Body of pancreas (tissue), 4 donors: ENCODE data around the gene DELE1. TPM values are rescaled to one million over a fixed set of nuclear protein-coding genes. Genes with fewer than 3 reads are reported as not detected.

Experiments used
- ATAC-seq: fragments of 150-250 bp; one replicate; pipeline ENCODE4 v1.9.1; 2016
- DNase-seq, 4 donors: peaks; one replicate each; pipeline ENCODE4 v3.0.0-alpha.2; 2019
- H3K27ac ChIP-seq, 4 donors: fragments of 200-600 bp; sonication (generic); 1 replicate in 3 of 4; 2 replicates in 1 of 4; pipeline versions ENCODE4 v1.5.1 to v1.6.1; 2016 to 2019; ENCODE audit warnings: mild to moderate bottlenecking in 1 of 4, mixed read lengths in 1 of 4, moderate library complexity in 1 of 4
- H3K27me3 ChIP-seq, 2 donors: fragments of 200-600 bp; sonication (generic); one replicate each; pipeline ENCODE4 v1.6.0; 2016; ENCODE audit warnings: mild to moderate bottlenecking in 1 of 2
- H3K36me3 ChIP-seq, 2 donors: fragments of 200-600 bp; sonication (generic); replicated peaks in 1 of 2; 2 replicates each; pipeline ENCODE4 v1.5.1; 2016; ENCODE audit warnings: low read depth in 2 of 2; ENCODE audit not compliant: insufficient read depth in 1 of 2
- H3K4me1 ChIP-seq: fragments of 200-600 bp; sonication (generic); one replicate; pipeline ENCODE4 v1.6.0; 2016
- H3K4me3 ChIP-seq, 2 donors: fragments of 200-600 bp; sonication (generic); 1 replicate in 1 of 2; 2 replicates in 1 of 2; pipeline ENCODE4 v1.5.1; 2016 to 2019
- H3K9me3 ChIP-seq, 3 donors: fragments of 200-600 bp; sonication (generic); 1 replicate in 2 of 3; 2 replicates in 1 of 3; pipeline ENCODE4 v1.5.1; 2016
- CTCF ChIP-seq, 7 experiments: fragments of 450-650 bp in 4 of 7; fragments of 200-600 bp in 3 of 7; sonication (generic) in 3 of 7; IDR thresholded peaks; one replicate each; pipeline ENCODE4 v1.5.1; 2016 to 2019; ENCODE audit warnings: antibody characterized with exemption in 7 of 7
- POLR2A ChIP-seq, 3 donors: fragments of 450-650 bp; IDR thresholded peaks; one replicate each; pipeline ENCODE4 v1.6.1; 2016; ENCODE audit warnings: antibody characterized with exemption in 3 of 3, mild to moderate bottlenecking in 2 of 3
- WGBS, 2 donors: methylation state at CpG; one replicate each; pipeline ENCODE4 v1.1.5; 2017; 5-methylcytosine and 5-hydroxymethylcytosine counted together
- intact Hi-C: fragments of 100-400 bp; cut with DNase I; formaldehyde crosslinking; loops from one replicate; pipeline ENCODE4 v1.15.1; 2023
- total RNA-seq, 2 donors: library from RNA; depleted of rRNA; stranded (reverse); fragments of >200 nt; gene quantifications; one replicate each; pipeline ENCODE4 v1.1.0, GENCODE V29; 2016

DELE1 gene
- total RNA-seq, 2 donors from 2014 or later: 50.6 to 100 TPM

- peak overlapping the region; percentile 40 to 46 for H3K4me3 ChIP-seq
- WGBS, 2 donors: 0 to 3% methylated on average over 11 to 54 of the region's 65 CpGs
- H3K9me3 ChIP-seq: no peaks in the 10 kb centered on the region
- H3K27me3 ChIP-seq: no peaks in the 10 kb centered on the region
- H3K4me1 ChIP-seq: peaks cover 48% of the 10 kb centered on the region
- intact Hi-C loops: loop anchor here (2.0 kb wide), 1 partner anchor 175 kb away; no protein-coding TSS in a partner anchor
- no peaks in the 10 kb centered on the region for H3K36me3 ChIP-seq
- ATAC-seq: peak; percentile 13
- H3K27ac ChIP-seq: peak overlapping the region; percentile 39 to 87 (median 68)
- TF ChIP-seq POLR2A (IDR thresholded peaks at IDR 0.05): peak; percentile 10 to 34 (median 28)
- no peak for TF ChIP-seq CTCF (IDR thresholded peaks at IDR 0.05)
- peak; percentile 54 to 70 (median 62) for DNase-seq
These were observed 47.7 kb upstream of the DELE1 start for GRCh38 chr5:141875795-141876627.

- ATAC-seq (peak; percentile 12), DNase-seq (peak; percentile 45 to 67 (median 54))
- Histone ChIP-seq H3K36me3 (no peaks in the 10 kb centered on the region), H3K4me3 (peak overlapping the region; percentile 40 to 46), H3K27ac (peak overlapping the region; percentile 39 to 87 (median 77)), H3K9me3 (no peaks in the 10 kb centered on the region), H3K4me1 (peaks cover 48% of the 10 kb centered on the region), H3K27me3 (no peaks in the 10 kb centered on the region)
- WGBS, 2 donors: 1 to 2% methylated on average over 28 to 42 of the region's 42 CpGs
- intact Hi-C loops: loop anchor here (2.0 kb wide), 1 partner anchor 176 kb away; no protein-coding TSS in a partner anchor
- TF ChIP-seq CTCF (IDR thresholded peaks at IDR 0.05): no peak
- TF ChIP-seq POLR2A (IDR thresholded peaks at IDR 0.05): peak in 2 of 3 donors; percentile 35 to 50
These were observed 46.9 kb upstream of the DELE1 start for GRCh38 chr5:141876628-141877355.

- peaks cover 53% of the 10 kb centered on the region for H3K4me1 ChIP-seq
- no peak for ATAC-seq
- H3K4me3 ChIP-seq: peak overlapping the region; percentile 40 to 46
- no peak for TF ChIP-seq POLR2A (IDR thresholded peaks at IDR 0.05)
- no peak for TF ChIP-seq CTCF (IDR thresholded peaks at IDR 0.05)
- intact Hi-C loops: loop anchor here (2.0 kb wide), 1 partner anchor 177 kb away; no protein-coding TSS in a partner anchor
- H3K9me3 ChIP-seq: no peaks in the 10 kb centered on the region
- peak overlapping the region; percentile 76 to 87 (median 81) for H3K27ac ChIP-seq
- peak in 3 of 4 donors; percentile 29 to 34 (median 32) for DNase-seq
- H3K27me3 ChIP-seq: peaks cover 0 to 5% of the 10 kb centered on the region in 2 donors
- 1% methylated on average over 28 to 54 of the region's 55 CpGs for WGBS, 2 donors
- no peaks in the 10 kb centered on the region for H3K36me3 ChIP-seq
These were observed 46.1 kb upstream of the DELE1 start for GRCh38 chr5:141877356-141878185.

DNA sequence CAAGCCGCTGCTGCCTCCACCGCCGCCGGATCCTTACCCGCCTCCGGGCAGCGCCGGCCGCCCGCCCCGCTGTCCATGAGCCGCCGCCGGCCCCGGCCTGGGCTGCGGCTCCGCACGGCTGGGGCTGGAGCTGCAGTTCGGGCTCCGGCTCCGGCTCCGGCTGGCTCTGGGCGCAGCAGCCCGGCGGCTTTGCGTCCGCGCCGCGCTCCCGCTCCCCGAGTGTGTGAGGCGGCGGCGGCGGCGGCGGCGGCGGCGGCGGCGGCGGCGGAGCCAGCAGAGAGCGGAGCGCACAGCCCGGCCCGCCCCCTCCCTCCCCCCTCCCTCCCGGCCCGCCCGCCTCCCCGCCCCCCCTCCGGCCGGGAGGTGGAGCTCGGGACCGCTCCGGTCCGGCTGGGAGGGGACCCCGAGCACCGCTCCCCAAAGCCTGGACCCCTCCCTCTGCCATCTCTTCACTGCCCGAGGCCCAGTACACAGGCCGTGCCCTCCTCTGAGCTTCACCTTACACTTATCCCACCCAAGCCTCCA lies 45.4 kb upstream of the DELE1 start, which contains the start of gene PCDH1:
Gene PCDH1, minus strand, starts transcription at position 225 of the 525 bp plus-strand sequence. Its CDS starts 148 bp downstream, at position 77.
- Histone ChIP-seq H3K9me3 (no peaks in the 10 kb centered on the region), H3K4me1 (peaks cover 60% of the 10 kb centered on the region), H3K4me3 (peak within 1 kb of the TSS; percentile 37 to 46), H3K27me3 (peaks cover 0 to 12% of the 10 kb centered on the region in 2 donors), H3K27ac (peak within 1 kb of the TSS; percentile 76 to 87 (median 81)), H3K36me3 (no peaks in the 10 kb centered on the region)
- DNase-seq (peak; percentile 50 to 66 (median 57)), ATAC-seq (peak; percentile 66)
- TF ChIP-seq POLR2A (IDR thresholded peaks at IDR 0.05) (peak in 2 of 3 donors; percentile 4 to 57), CTCF (IDR thresholded peaks at IDR 0.05) (no peak)
- intact Hi-C loops: no loop called here
- 1% methylated on average over 53 of the region's 63 CpGs; no CpG with 5 or more reads in 1 of the 2 donors for WGBS, 2 donors
